ENCODE measurements around the gene KMT2C. TPM values are rescaled to one million over a fixed set of nuclear protein-coding genes. Genes with fewer than 3 reads are reported as not detected.
A peak's percentile ranks its signal among the peaks of the same experiment; 100 is the strongest.
"Not testable (repeated sequence)": the region's sequence is repeated elsewhere in the genome, so short reads cannot be mapped to it uniquely, and the experiment has no call there.

Gene KMT2C
- total and polyA plus RNA-seq, 4 donors = 5.8 to 123 (median 56.2) TPM

DNA sequence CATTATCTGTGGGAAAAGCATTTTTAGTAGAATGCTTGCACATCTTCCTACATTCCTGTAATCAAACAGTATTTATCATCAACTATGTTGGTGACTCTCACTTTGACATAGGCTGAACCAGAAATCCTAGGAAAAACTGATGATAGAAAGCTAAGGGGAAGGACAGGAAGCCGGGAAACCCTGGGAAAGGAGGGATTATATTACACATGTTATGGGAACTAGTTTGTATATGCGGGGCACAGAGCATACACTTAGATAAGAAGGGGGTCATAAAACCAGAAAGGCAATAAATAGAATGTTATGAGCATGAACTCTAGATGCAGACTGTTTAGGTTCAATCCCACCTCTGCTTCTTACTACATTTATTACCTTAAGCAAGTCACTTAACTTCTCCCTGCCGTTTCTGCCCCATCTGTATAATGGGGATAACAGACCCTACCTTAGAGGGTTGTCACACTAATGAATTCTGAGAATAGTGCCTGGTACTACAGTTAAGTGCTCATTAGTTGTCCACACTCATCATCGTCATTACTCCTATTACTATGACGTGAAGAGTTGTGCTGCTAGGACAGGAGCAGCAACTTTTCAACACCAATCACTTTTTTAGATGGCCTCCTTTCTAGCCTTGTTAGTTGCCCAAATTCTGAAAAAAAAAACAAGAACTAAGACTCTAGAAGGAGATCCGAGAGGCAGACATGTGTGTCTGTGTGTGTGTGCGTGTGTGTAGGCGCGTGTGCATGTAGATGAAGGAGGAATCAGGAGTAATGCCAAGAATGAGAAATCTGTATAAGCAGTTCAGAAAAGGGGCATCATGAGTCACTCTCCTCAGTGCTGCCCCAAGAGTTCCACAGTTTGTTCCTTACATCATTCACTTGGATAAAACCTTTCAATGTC, 52.2 kb downstream of the KMT2C start:
- H3K4me3 ChIP-seq (ENCODE audit: low read length in 2 of 2) = no peak overlapping the region
- no peaks in the 10 kb centered on the region for H3K9me3 ChIP-seq (ENCODE audit: control insufficient read depth, low read length)
- ATAC-seq (ENCODE audit: low FRiP score) = no peak
- WGBS, 2 donors = 45 to 52% methylated on average over 9 of the region's 9 CpGs
- H3K36me3 ChIP-seq (ENCODE audit: control insufficient read depth in 1 of 2, insufficient read depth in 2 of 2, low read length in 1 of 2) = no peaks in the 10 kb centered on the region
- H3K27ac ChIP-seq (ENCODE audit: low read depth in 1 of 2, low read length in 2 of 2) = no peak overlapping the region
- H3K4me1 ChIP-seq (ENCODE audit: control insufficient read depth in 1 of 2, insufficient read depth in 2 of 2, low read length in 2 of 2) = no peaks in the 10 kb centered on the region
- peak in 1 of 2 donors; percentile 62 for DNase-seq
- no peaks in the 10 kb centered on the region for H3K27me3 ChIP-seq (ENCODE audit: control insufficient read depth in 1 of 2, insufficient read depth in 2 of 2, low read length in 1 of 2)
- intact Hi-C loops (cut with DNase I) = no loop called here

DNA sequence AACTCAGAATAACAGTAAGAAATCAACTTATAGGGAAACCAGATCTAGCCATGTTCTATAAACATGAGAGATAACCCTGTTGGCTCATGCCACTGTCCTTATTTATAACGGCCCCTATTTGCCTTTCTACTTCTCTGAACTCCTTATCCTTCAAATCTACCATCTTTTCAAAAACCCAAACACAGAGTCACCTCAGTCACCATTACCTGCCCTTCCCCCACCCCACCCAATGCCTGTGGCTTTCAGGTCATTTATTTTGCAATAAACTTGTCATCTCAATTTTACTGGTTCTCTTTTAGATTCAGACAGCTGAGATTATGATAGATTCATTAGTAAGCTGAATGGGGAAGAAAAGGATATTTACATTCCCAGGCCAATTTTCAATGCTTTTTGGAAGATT, 53.6 kb downstream of the KMT2C start:
- no peak for ATAC-seq (ENCODE audit: low FRiP score)
- no peaks in the 10 kb centered on the region for H3K27me3 ChIP-seq (ENCODE audit: control insufficient read depth in 1 of 2, insufficient read depth in 2 of 2, low read length in 1 of 2)
- WGBS, 2 donors = 11 to 12% methylated on average over 1 of the region's 1 CpG
- no peak overlapping the region for H3K4me3 ChIP-seq (ENCODE audit: low read length in 2 of 2)
- H3K4me1 ChIP-seq (ENCODE audit: control insufficient read depth in 1 of 2, insufficient read depth in 2 of 2, low read length in 2 of 2) = no peaks in the 10 kb centered on the region
- H3K36me3 ChIP-seq (ENCODE audit: control insufficient read depth in 1 of 2, insufficient read depth in 2 of 2, low read length in 1 of 2) = no peaks in the 10 kb centered on the region
- intact Hi-C loops (cut with DNase I) = no loop called here
- no peaks in the 10 kb centered on the region for H3K9me3 ChIP-seq (ENCODE audit: control insufficient read depth, low read length)
- H3K27ac ChIP-seq (ENCODE audit: low read depth in 1 of 2, low read length in 2 of 2) = no peak overlapping the region
- no peak for DNase-seq

DNA sequence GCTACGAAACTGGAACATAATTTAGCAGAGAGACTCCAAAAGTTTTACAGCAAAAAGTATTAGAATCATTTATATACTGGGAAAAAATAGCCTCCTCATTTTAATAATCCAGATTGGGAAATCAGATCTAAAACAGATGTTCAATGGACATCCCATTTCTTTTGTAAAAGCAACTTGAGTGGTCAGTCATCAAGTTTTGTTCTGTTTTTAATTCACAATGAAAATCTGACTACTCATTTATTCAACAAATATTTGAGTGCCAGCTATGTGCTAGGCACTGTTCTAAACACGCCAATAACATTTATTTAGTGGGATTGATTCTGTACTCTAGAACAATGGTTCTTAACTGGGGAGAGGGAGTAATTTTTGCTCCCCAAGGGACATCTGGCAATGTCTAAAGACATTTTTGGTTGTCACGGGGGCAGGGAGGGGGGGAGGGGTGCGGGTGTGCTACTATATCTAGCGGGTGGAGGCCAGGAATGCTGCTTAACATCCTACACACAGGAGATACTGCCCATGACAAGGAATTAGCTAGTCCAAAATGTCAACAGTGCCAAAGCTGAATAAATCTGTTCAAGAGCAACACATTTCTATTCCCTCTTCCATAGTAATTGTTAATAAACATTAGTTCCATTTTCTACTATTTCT, 54.7 kb downstream of the KMT2C start:
- H3K27ac ChIP-seq (ENCODE audit: low read depth in 1 of 2, low read length in 2 of 2) = not testable (repeated sequence)
- 44 to 49% methylated on average over 5 of the region's 5 CpGs for WGBS, 2 donors

DNA sequence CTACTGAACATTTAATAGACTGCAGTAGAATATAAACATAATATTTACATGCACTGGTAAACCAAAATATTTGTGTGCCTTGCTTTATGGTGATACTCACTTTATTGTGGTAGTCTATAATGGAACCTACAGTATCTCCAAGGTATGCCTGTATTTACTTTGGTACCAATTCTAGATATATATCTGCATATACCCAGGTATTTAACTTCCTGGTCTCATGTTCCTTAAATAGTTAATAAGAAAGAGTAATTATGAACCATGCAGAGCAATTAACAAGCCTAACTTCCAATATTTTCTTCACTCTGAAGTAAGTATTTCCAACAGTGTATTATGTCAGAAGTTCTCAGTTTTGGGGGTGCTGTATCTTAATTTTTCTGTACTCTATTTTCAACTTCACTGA, 57.3 kb downstream of the KMT2C start:
- ATAC-seq (ENCODE audit: low FRiP score); DNase-seq; H3K27me3 ChIP-seq (ENCODE audit: control insufficient read depth in 1 of 2, insufficient read depth in 2 of 2, low read length in 1 of 2); H3K4me1 ChIP-seq (ENCODE audit: control insufficient read depth in 1 of 2, insufficient read depth in 2 of 2, low read length in 2 of 2); H3K36me3 ChIP-seq (ENCODE audit: control insufficient read depth in 1 of 2, insufficient read depth in 2 of 2, low read length in 1 of 2); H3K27ac ChIP-seq (ENCODE audit: low read depth in 1 of 2, low read length in 2 of 2); H3K4me3 ChIP-seq (ENCODE audit: low read length in 2 of 2); intact Hi-C loops (cut with DNase I); H3K9me3 ChIP-seq (ENCODE audit: control insufficient read depth, low read length): not testable (repeated sequence)

More for the DNA sequence above, 54.7 kb downstream of the KMT2C start:
- ATAC-seq (ENCODE audit: low FRiP score); H3K4me3 ChIP-seq (ENCODE audit: low read length in 2 of 2); H3K4me1 ChIP-seq (ENCODE audit: control insufficient read depth in 1 of 2, insufficient read depth in 2 of 2, low read length in 2 of 2); DNase-seq; H3K27me3 ChIP-seq (ENCODE audit: control insufficient read depth in 1 of 2, insufficient read depth in 2 of 2, low read length in 1 of 2); H3K36me3 ChIP-seq (ENCODE audit: control insufficient read depth in 1 of 2, insufficient read depth in 2 of 2, low read length in 1 of 2); intact Hi-C loops (cut with DNase I); H3K9me3 ChIP-seq (ENCODE audit: control insufficient read depth, low read length): not testable (repeated sequence)

DNA sequence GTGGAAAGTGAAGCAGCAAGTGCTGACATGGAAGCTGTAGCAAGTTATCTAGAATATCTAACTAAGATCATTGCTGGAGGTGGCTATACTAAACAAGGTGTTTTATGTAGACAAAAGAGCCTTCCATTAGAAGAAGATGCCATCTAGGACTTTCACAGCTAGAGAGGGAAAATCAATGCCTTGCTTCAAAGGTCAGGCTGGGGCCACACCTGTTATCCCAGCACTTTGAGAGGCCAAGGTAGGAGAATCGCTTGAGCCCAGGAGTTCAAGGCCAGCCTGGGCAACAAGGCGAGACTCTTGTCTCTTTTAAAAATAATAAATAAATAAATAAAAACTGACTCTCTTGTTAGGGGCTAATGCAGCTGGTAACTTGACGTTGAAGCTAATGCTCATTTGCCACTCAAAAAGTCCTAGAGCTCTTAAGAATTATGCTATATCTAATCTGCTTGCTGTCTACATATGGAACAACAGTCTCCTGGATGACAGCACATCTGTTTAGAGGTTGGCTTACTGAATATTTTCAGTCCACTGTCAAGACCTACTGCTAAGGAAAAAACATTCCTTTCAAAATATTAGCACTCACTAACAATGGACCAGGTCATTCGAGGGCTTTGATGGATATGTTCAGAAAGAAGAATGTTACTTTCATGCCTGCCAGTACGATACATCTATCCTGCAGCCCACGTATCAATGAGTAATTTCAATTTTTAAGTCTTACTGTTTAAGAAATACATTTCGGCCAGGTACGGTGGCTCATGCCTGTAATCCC, 58.9 kb downstream of the KMT2C start:
- H3K4me3 ChIP-seq (ENCODE audit: low read length in 2 of 2); H3K36me3 ChIP-seq (ENCODE audit: control insufficient read depth in 1 of 2, insufficient read depth in 2 of 2, low read length in 1 of 2); H3K9me3 ChIP-seq (ENCODE audit: control insufficient read depth, low read length); DNase-seq; H3K27ac ChIP-seq (ENCODE audit: low read depth in 1 of 2, low read length in 2 of 2); H3K4me1 ChIP-seq (ENCODE audit: control insufficient read depth in 1 of 2, insufficient read depth in 2 of 2, low read length in 2 of 2); H3K27me3 ChIP-seq (ENCODE audit: control insufficient read depth in 1 of 2, insufficient read depth in 2 of 2, low read length in 1 of 2); intact Hi-C loops (cut with DNase I): not testable (repeated sequence)
- 86 to 90% methylated on average over 8 of the region's 8 CpGs for WGBS, 2 donors
- peak; percentile 36 for ATAC-seq (ENCODE audit: low FRiP score)

DNA sequence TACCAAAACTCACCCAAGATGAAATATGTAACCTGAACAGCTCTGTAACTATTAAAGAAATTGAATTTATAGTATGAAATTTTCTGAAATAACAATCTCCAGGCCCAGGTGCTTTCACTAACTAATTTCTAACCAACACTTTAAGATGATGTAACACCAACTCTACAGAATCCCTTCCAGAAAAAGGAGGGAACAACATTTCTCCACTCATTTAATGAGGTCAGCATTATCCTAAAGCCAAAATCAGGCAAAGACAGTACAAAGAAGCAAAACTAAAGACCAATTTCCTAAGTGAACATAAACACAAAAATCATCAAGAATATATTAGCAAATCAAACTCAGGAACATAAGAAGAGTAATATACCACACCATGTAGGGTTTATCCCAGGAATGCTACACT, 65.5 kb downstream of the KMT2C start:
- DNase-seq (no peak), ATAC-seq (ENCODE audit: low FRiP score) (no peak)
- no peak overlapping the region for H3K4me3 ChIP-seq (ENCODE audit: low read length in 2 of 2)
- intact Hi-C loops (cut with DNase I) = no loop called here
- H3K27me3 ChIP-seq (ENCODE audit: control insufficient read depth in 1 of 2, insufficient read depth in 2 of 2, low read length in 1 of 2) = no peaks in the 10 kb centered on the region
- no peaks in the 10 kb centered on the region for H3K36me3 ChIP-seq (ENCODE audit: control insufficient read depth in 1 of 2, insufficient read depth in 2 of 2, low read length in 1 of 2)
- no peaks in the 10 kb centered on the region for H3K9me3 ChIP-seq (ENCODE audit: control insufficient read depth, low read length)
- peaks cover 0 to 2% of the 10 kb centered on the region in 2 donors for H3K4me1 ChIP-seq (ENCODE audit: control insufficient read depth in 1 of 2, insufficient read depth in 2 of 2, low read length in 2 of 2)
- no peak overlapping the region for H3K27ac ChIP-seq (ENCODE audit: low read depth in 1 of 2, low read length in 2 of 2)

DNA sequence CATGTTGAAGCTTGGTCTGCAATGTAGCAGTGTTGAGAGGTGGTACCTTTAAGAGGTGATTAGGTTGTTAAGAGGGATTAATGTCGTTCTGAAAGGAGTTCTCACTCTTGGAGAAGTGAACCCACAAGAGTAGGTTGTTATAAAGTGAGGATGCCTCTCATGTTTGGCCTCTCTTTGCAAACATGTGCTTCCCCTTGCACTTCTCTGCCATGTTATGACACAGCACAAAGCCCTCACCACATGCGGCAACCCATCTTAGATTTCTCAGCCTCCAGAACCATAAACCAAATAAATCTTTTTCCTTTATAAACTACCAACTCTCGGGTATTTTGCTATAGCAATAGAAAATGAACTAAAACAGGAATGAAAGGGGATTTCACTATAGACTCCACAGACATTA, 66.3 kb downstream of the KMT2C start:
- ATAC-seq (ENCODE audit: low FRiP score) = no peak
- H3K4me3 ChIP-seq (ENCODE audit: low read length in 2 of 2) = no peak overlapping the region
- intact Hi-C loops (cut with DNase I) = no loop called here
- DNase-seq = no peak
- H3K27ac ChIP-seq (ENCODE audit: low read depth in 1 of 2, low read length in 2 of 2) = no peak overlapping the region
- peaks cover 0 to 2% of the 10 kb centered on the region in 2 donors for H3K4me1 ChIP-seq (ENCODE audit: control insufficient read depth in 1 of 2, insufficient read depth in 2 of 2, low read length in 2 of 2)
- no peaks in the 10 kb centered on the region for H3K36me3 ChIP-seq (ENCODE audit: control insufficient read depth in 1 of 2, insufficient read depth in 2 of 2, low read length in 1 of 2)
- WGBS, 2 donors = 73 to 78% methylated on average over 3 of the region's 3 CpGs
- no peaks in the 10 kb centered on the region for H3K9me3 ChIP-seq (ENCODE audit: control insufficient read depth, low read length)
- H3K27me3 ChIP-seq (ENCODE audit: control insufficient read depth in 1 of 2, insufficient read depth in 2 of 2, low read length in 1 of 2) = no peaks in the 10 kb centered on the region

DNA sequence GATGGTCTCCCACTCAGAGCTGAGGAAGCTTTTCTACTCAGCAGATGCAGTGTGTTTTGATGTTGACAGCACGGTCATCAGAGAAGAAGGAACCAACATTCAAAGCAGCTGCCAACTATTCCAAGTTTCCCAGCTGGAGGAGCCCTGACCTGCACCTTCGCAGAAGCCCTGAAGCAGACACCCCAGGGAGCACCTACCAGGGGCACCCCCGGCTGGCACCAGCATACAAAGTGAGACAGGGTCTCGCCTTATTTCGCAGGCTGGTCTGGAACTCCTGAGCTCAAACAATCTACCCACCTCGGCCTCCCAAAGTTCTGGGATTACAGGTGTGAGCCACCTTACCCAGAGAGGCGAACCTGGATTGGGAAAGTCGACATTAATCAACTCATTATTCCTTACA, 68.6 kb downstream of the KMT2C start:
- H3K4me1 ChIP-seq (ENCODE audit: control insufficient read depth in 1 of 2, insufficient read depth in 2 of 2, low read length in 2 of 2) = peaks cover 0 to 5% of the 10 kb centered on the region in 2 donors
- WGBS, 2 donors = 94 to 95% methylated on average over 8 of the region's 8 CpGs
- ATAC-seq (ENCODE audit: low FRiP score) = no peak
- DNase-seq = no peak
- no peak overlapping the region for H3K27ac ChIP-seq (ENCODE audit: low read depth in 1 of 2, low read length in 2 of 2)
- no peak overlapping the region for H3K4me3 ChIP-seq (ENCODE audit: low read length in 2 of 2)
- H3K9me3 ChIP-seq (ENCODE audit: control insufficient read depth, low read length) = no peaks in the 10 kb centered on the region
- H3K36me3 ChIP-seq (ENCODE audit: control insufficient read depth in 1 of 2, insufficient read depth in 2 of 2, low read length in 1 of 2) = no peaks in the 10 kb centered on the region
- intact Hi-C loops (cut with DNase I) = no loop called here
- H3K27me3 ChIP-seq (ENCODE audit: control insufficient read depth in 1 of 2, insufficient read depth in 2 of 2, low read length in 1 of 2) = no peaks in the 10 kb centered on the region
